Osteoblast (primary cell): ENCODE measurements around the gene SOCS7. TPM values are rescaled to one million over a fixed set of nuclear protein-coding genes. Genes with fewer than 3 reads are reported as not detected.

Experiments used
- DNase-seq: peaks from one replicate; pipeline ENCODE4 v3.0.0; 2011; ENCODE audit warnings: low spot score, mixed read lengths; ENCODE audit not compliant: insufficient read length; ENCODE audit errors: missing footprints
- H2AFZ ChIP-seq: 2 replicates; pipeline ENCODE4 v1.6.0; 2011; ENCODE audit warnings: mild to moderate bottlenecking, low read length
- H3K27ac ChIP-seq: 2 replicates; pipeline ENCODE4 v1.5.1; 2011; ENCODE audit warnings: mild to moderate bottlenecking, low read depth, low read length, moderate library complexity
- H3K27me3 ChIP-seq: 2 replicates; pipeline ENCODE4 v1.6.0; 2012; ENCODE audit warnings: mild to moderate bottlenecking, control low read depth, inconsistent platforms, low read length, moderate library complexity; ENCODE audit not compliant: insufficient read depth
- H3K36me3 ChIP-seq: 2 replicates; pipeline ENCODE4 v1.5.1; 2011; ENCODE audit warnings: mild to moderate bottlenecking, low read length, control low read depth, moderate library complexity; ENCODE audit not compliant: insufficient read depth
- H3K4me1 ChIP-seq: 2 replicates; pipeline ENCODE4 v1.5.1; 2011; ENCODE audit warnings: mild to moderate bottlenecking, low read length, control low read depth, moderate library complexity; ENCODE audit not compliant: insufficient read depth
- H3K4me2 ChIP-seq: 2 replicates; pipeline ENCODE4 v1.6.0; 2011; ENCODE audit warnings: mild to moderate bottlenecking, low read length; ENCODE audit not compliant: insufficient read depth
- H3K4me3 ChIP-seq: fragments of 200-600 bp; sonication (generic); 3 replicates; pipeline ENCODE4 v1.5.1; 2012; ENCODE audit warnings: mild to moderate bottlenecking, low read length, inconsistent platforms; ENCODE audit not compliant: insufficient read depth
- H3K79me2 ChIP-seq: 2 replicates; pipeline ENCODE4 v1.6.0; 2012; ENCODE audit warnings: mild to moderate bottlenecking, low read length, control low read depth, inconsistent platforms; ENCODE audit not compliant: insufficient read depth
- H3K9me3 ChIP-seq: 2 replicates; pipeline ENCODE4 v1.5.1; 2011; ENCODE audit warnings: low read depth, low read length, control low read depth
- H4K20me1 ChIP-seq: 2 replicates; pipeline ENCODE4 v1.6.0; 2012; ENCODE audit warnings: mild to moderate bottlenecking, low read length, control low read depth; ENCODE audit not compliant: insufficient read depth
- total RNA-seq: library from RNA; depleted of rRNA; stranded (reverse); fragments of >200 nt; gene quantifications from 2 replicates; pipeline ENCODE4 v1.2.3, GENCODE V29; 2012
- TF ChIP-seq, protein P1 (sequence below): IDR thresholded peaks from 2 replicates; pipeline ENCODE4 v1.5.1; 2011; ENCODE audit warnings: mild to moderate bottlenecking, low read depth, low read length, moderate library complexity; ENCODE audit errors: extremely low read depth

Gene SOCS7
- total RNA-seq, 1 donor: 16.3 TPM

DNA sequence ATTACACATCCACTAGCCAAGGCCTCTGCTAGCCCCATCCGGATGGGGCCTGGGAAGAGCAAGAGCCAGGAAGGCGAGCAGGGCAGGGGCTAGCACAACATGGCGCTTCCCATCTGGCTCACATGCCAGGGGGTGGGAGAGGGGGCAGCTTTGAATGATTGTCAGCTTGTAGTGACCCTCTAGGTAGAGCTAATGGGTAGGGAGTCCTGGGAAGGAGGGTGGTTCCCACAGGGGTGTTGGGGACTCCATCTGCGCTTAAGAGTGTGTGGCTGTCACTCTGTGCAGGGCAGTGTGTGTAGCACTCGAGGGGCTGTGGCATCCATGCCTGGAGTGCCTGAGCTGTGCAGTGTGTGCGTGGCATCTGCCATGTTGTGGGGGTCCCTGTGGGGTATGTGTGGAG lies 101.1 kb downstream of the SOCS7 start:
- Histone ChIP-seq H3K36me3 (peaks cover 5% of the 10 kb centered on the region), H3K4me3 (peak overlapping the region; percentile 64), H2AFZ (no peak overlapping the region), H3K9me3 (no peaks in the 10 kb centered on the region), H4K20me1 (peaks cover 43% of the 10 kb centered on the region), H3K27ac (peak overlapping the region; percentile 91), H3K4me1 (peaks cover 81% of the 10 kb centered on the region), H3K4me2 (peak overlapping the region; percentile 71), H3K79me2 (peaks cover 94% of the 10 kb centered on the region), H3K27me3 (no peaks in the 10 kb centered on the region)
- TF ChIP-seq, protein P1, sequence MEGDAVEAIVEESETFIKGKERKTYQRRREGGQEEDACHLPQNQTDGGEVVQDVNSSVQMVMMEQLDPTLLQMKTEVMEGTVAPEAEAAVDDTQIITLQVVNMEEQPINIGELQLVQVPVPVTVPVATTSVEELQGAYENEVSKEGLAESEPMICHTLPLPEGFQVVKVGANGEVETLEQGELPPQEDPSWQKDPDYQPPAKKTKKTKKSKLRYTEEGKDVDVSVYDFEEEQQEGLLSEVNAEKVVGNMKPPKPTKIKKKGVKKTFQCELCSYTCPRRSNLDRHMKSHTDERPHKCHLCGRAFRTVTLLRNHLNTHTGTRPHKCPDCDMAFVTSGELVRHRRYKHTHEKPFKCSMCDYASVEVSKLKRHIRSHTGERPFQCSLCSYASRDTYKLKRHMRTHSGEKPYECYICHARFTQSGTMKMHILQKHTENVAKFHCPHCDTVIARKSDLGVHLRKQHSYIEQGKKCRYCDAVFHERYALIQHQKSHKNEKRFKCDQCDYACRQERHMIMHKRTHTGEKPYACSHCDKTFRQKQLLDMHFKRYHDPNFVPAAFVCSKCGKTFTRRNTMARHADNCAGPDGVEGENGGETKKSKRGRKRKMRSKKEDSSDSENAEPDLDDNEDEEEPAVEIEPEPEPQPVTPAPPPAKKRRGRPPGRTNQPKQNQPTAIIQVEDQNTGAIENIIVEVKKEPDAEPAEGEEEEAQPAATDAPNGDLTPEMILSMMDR: no peak
- DNase-seq: peak; percentile 71

DNA sequence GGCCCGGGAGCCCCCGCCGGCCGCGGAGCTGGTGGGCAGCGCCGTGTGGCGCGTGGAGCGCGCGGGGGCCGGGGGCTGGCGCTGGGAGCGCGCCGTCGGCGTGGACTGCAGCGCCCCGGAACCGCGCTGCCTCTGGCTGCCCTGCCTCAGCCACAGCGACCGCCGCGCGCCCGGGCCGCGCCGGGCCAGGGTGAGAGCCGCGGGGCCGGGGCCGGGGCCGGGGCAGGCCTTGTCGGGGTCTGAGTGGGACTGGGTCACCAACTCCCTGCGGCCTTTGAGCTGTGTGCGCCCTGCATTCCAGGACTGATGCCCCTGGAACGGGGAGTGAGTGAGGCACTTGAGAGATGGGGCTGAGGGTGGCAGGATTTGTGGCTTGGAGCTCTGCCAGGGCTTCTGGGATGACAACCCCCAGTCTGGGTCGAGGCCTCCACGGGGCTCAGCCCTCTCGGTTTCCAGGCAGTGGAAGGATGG lies 102.3 kb downstream of the SOCS7 start:
- peaks cover 17% of the 10 kb centered on the region for H3K36me3 ChIP-seq
- no peaks in the 10 kb centered on the region for H3K27me3 ChIP-seq
- peaks cover 69% of the 10 kb centered on the region for H3K4me1 ChIP-seq
- no peaks in the 10 kb centered on the region for H3K9me3 ChIP-seq
- H3K79me2 ChIP-seq: peaks cover 94% of the 10 kb centered on the region
- H2AFZ ChIP-seq: no peak overlapping the region
- peak overlapping the region; percentile 87 for H3K4me2 ChIP-seq
- peak; percentile 95 for DNase-seq
- peak overlapping the region; percentile 81 for H3K27ac ChIP-seq
- TF ChIP-seq, protein P1: no peak
- peaks cover 49% of the 10 kb centered on the region for H4K20me1 ChIP-seq
- peak overlapping the region; percentile 76 for H3K4me3 ChIP-seq

DNA sequence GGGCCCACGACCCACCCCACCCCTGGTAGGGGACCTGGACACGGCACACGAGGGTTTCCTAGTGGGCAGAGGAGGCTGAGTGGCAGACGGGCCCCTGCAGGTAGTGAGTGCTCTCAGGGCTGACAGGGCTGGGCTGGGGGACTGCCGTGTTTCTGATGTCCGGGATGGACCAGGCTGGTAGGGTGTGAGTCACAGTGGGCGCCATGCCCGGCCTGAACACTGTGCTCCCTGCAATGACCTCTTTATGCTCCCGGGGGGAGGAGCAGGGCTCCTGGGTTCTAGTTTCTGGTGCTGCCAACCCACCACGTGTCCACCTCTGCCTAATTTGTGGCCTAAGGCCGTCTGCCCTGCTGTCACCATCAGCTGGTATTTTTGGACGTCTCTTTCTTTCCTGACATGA lies 102.9 kb downstream of the SOCS7 start:
- Histone ChIP-seq H3K4me2 (peak overlapping the region; percentile 87), H3K4me1 (peaks cover 64% of the 10 kb centered on the region), H3K27me3 (no peaks in the 10 kb centered on the region), H3K27ac (peak overlapping the region; percentile 81), H4K20me1 (peaks cover 53% of the 10 kb centered on the region), H3K9me3 (no peaks in the 10 kb centered on the region), H3K4me3 (peak overlapping the region; percentile 76), H3K36me3 (peaks cover 23% of the 10 kb centered on the region), H3K79me2 (peaks cover 94% of the 10 kb centered on the region), H2AFZ (no peak overlapping the region)
- TF ChIP-seq, protein P1: no peak
- peak; percentile 100 for DNase-seq

Other genes starting within 250 kb of the SOCS7 start
- not detected in 2 replicates for gene TBC1D3E, start 223.9 kb upstream of the SOCS7 start, total RNA-seq
- not detected in 2 replicates for gene TBC1D3, start 159.3 kb upstream of the SOCS7 start, total RNA-seq
- 40.4 and 40.9 TPM in 2 replicates for gene MRPL45, start 54.7 kb upstream of the SOCS7 start, total RNA-seq
- gene GPR179, start 7.9 kb upstream of the SOCS7 start, total RNA-seq: not detected in 2 replicates
- gene ARHGAP23, start 76.6 kb downstream of the SOCS7 start, total RNA-seq: 47.0 and 49.8 TPM in 2 replicates